Measurements from ENCODE around the gene ORM1.

Gene ORM1

DNA sequence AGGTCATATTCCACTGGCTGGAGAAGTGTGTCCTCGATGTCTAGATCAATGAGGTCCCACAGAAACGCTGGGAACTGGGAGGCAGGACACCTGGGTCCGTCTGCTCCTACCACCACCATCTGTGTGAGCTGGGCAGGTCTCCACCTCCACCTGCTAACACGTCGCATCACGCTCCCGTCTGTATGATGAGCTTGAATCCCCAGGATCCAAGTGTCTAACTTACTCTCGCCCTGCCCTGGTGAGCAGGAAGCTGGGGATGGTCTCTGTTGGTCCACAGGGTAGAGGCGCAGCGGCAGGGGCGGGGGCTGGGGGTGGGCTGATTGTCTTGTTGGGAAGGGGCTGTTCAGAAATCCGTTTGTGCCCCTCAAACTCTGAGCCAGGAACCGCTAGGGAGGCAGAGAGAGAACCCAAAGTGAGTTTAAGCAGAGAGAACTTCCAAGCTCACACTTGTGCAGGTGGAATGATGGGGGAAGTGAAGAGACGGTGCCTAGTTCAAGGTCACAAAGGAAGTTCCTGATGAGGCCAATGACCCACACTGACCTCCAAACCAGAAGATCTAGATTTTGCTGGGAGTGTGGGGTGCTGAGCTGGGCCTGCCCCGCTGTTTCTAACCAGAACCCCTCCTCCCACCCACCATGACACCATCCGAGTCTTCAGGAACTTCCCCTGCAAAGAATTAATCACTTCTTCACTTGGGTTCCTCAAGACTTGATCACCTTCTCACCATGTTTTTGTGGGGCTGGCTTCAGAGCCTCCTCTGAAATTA lies 27.9 kb downstream of the ORM1 start:
- TF ChIP-seq, protein P1, sequence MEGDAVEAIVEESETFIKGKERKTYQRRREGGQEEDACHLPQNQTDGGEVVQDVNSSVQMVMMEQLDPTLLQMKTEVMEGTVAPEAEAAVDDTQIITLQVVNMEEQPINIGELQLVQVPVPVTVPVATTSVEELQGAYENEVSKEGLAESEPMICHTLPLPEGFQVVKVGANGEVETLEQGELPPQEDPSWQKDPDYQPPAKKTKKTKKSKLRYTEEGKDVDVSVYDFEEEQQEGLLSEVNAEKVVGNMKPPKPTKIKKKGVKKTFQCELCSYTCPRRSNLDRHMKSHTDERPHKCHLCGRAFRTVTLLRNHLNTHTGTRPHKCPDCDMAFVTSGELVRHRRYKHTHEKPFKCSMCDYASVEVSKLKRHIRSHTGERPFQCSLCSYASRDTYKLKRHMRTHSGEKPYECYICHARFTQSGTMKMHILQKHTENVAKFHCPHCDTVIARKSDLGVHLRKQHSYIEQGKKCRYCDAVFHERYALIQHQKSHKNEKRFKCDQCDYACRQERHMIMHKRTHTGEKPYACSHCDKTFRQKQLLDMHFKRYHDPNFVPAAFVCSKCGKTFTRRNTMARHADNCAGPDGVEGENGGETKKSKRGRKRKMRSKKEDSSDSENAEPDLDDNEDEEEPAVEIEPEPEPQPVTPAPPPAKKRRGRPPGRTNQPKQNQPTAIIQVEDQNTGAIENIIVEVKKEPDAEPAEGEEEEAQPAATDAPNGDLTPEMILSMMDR (conservative IDR thresholded peaks at IDR 0.05; ENCODE audit: low read length) = no peak
- TF ChIP-seq EZH2phosphoT487 (IDR thresholded peaks at IDR 0.05; ENCODE audit: borderline replicate concordance) = no peak
- Histone ChIP-seq H3K4me1 (ENCODE audit: insufficient read depth, low read length, poor library complexity, severe bottlenecking) (peaks cover 19% of the 10 kb centered on the region), H3K36me3 (ENCODE audit: insufficient read depth, low read length) (peaks cover 75% of the 10 kb centered on the region; the same call in 1 of the 2 replicates), H3K4me2 (ENCODE audit: low read depth, low read length, poor library complexity, severe bottlenecking) (no peak overlapping the region), H3K9me3 (ENCODE audit: insufficient read depth, low read depth, low read length) (no peaks in the 10 kb centered on the region), H3K9ac (ENCODE audit: low read depth, low read length, poor library complexity, severe bottlenecking) (no peak overlapping the region), H4K20me1 (ENCODE audit: insufficient read depth, low read length, poor library complexity, severe bottlenecking) (peaks cover 7% of the 10 kb centered on the region), H3K79me2 (ENCODE audit: insufficient read depth, low read length) (no peaks in the 10 kb centered on the region), H3K4me3 (ENCODE audit: low read length, poor library complexity, severe bottlenecking) (no peak overlapping the region), H3K9me2 (replicated peaks; ENCODE audit: low read depth, low read length) (no peaks in the 10 kb centered on the region), H3K27me3 (ENCODE audit: insufficient read depth, low read length, poor library complexity, severe bottlenecking) (no peaks in the 10 kb centered on the region), H2AFZ (ENCODE audit: low read length) (no peak overlapping the region), H3F3A (ENCODE audit: low read depth) (0 out of 2 replicates have a peak, but pooled peaks cover 4% of the 10 kb centered on the region)

GRCh38 chr9:114351932-114352331 lies 29.0 kb downstream of the ORM1 start:
- TF ChIP-seq, protein P1 (conservative IDR thresholded peaks at IDR 0.05; ENCODE audit: low read length) = no peak
- no peak for TF ChIP-seq EZH2phosphoT487 (IDR thresholded peaks at IDR 0.05; ENCODE audit: borderline replicate concordance)
- Histone ChIP-seq H3K9ac (ENCODE audit: low read depth, low read length, poor library complexity, severe bottlenecking) (no peak overlapping the region), H4K20me1 (ENCODE audit: insufficient read depth, low read length, poor library complexity, severe bottlenecking) (peaks cover 7% of the 10 kb centered on the region), H3K9me3 (ENCODE audit: insufficient read depth, low read depth, low read length) (no peaks in the 10 kb centered on the region), H3K36me3 (ENCODE audit: insufficient read depth, low read length) (peaks cover 75% of the 10 kb centered on the region; the same call in 1 of the 2 replicates), H3K79me2 (ENCODE audit: insufficient read depth, low read length) (no peaks in the 10 kb centered on the region), H3K4me3 (ENCODE audit: low read length, poor library complexity, severe bottlenecking) (no peak overlapping the region), H3K4me1 (ENCODE audit: insufficient read depth, low read length, poor library complexity, severe bottlenecking) (peaks cover 19% of the 10 kb centered on the region), H3K9me2 (replicated peaks; ENCODE audit: low read depth, low read length) (no peaks in the 10 kb centered on the region), H3K27me3 (ENCODE audit: insufficient read depth, low read length, poor library complexity, severe bottlenecking) (no peaks in the 10 kb centered on the region), H3F3A (ENCODE audit: low read depth) (0 out of 2 replicates have a peak, but pooled peaks cover 4% of the 10 kb centered on the region), H2AFZ (ENCODE audit: low read length) (no peak overlapping the region), H3K4me2 (ENCODE audit: low read depth, low read length, poor library complexity, severe bottlenecking) (no peak overlapping the region)

DNA sequence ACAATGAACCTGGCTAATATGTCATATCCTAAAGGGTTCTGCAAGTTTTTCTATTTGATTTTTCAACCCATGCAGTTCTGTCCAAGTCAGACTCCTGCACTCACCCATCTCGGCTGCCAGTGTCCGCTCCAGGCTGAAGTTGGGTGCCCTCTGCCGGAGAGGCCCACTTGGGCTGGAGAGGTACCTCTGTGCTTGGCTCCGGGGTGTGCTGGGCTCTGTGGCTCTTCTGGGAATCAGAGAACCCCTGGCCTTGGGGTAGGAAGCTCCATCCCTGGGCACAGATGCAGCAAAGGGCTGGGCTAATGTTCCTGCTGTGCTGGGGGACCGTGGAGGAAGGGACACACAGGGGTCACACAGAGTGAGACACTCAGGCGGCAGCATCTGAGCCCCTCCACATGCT lies 32.9 kb downstream of the ORM1 start:
- no peaks in the 10 kb centered on the region for H3K4me1 ChIP-seq (ENCODE audit: insufficient read depth, low read length, poor library complexity, severe bottlenecking)
- no peaks in the 10 kb centered on the region for H3K9me2 ChIP-seq (replicated peaks; ENCODE audit: low read depth, low read length)
- H2AFZ ChIP-seq (ENCODE audit: low read length) = no peak overlapping the region
- H3K9me3 ChIP-seq (ENCODE audit: insufficient read depth, low read depth, low read length) = no peaks in the 10 kb centered on the region
- no peaks in the 10 kb centered on the region for H3K27me3 ChIP-seq (ENCODE audit: insufficient read depth, low read length, poor library complexity, severe bottlenecking)
- H3K4me3 ChIP-seq (ENCODE audit: low read length, poor library complexity, severe bottlenecking) = no peak overlapping the region
- H3K9ac ChIP-seq (ENCODE audit: low read depth, low read length, poor library complexity, severe bottlenecking) = no peak overlapping the region
- no peak overlapping the region for H3K4me2 ChIP-seq (ENCODE audit: low read depth, low read length, poor library complexity, severe bottlenecking)
- no peaks in the 10 kb centered on the region for H3F3A ChIP-seq (ENCODE audit: low read depth)
- H3K79me2 ChIP-seq (ENCODE audit: insufficient read depth, low read length) = no peaks in the 10 kb centered on the region
- no peak for TF ChIP-seq EZH2phosphoT487 (IDR thresholded peaks at IDR 0.05; ENCODE audit: borderline replicate concordance)
- TF ChIP-seq, protein P1 (conservative IDR thresholded peaks at IDR 0.05; ENCODE audit: low read length) = no peak
- peaks cover 86% of the 10 kb centered on the region; the same call in 1 of the 2 replicates for H3K36me3 ChIP-seq (ENCODE audit: insufficient read depth, low read length)
- H4K20me1 ChIP-seq (ENCODE audit: insufficient read depth, low read length, poor library complexity, severe bottlenecking) = no peaks in the 10 kb centered on the region
